Neural crest cell (in vitro differentiated cells): ENCODE results near the gene BHLHA15. TPM values are rescaled to one million over a fixed set of nuclear protein-coding genes. Genes with fewer than 3 reads are reported as not detected.
A peak's percentile ranks its signal among the peaks of the same experiment; 100 is the strongest.

ENCODE experiments used
- DNase-seq: peaks from one replicate; pipeline ENCODE4 v3.0.0; 2021; ENCODE audit warnings: low read depth, mixed read lengths, low spot score
- H3K27ac Mint-ChIP-seq: one replicate; pipeline ENCODE4 v1.8.0; 2021; ENCODE audit warnings: mild to moderate bottlenecking, mixed read lengths; ENCODE audit not compliant: unreplicated experiment
- H3K27me3 Mint-ChIP-seq: 2 replicates; pipeline ENCODE4 v1.8.0; 2021; ENCODE audit warnings: low read depth, mild to moderate bottlenecking, mixed read lengths
- H3K36me3 Mint-ChIP-seq: 2 replicates; pipeline ENCODE4 v1.8.0; 2021; ENCODE audit warnings: low read depth, mild to moderate bottlenecking, mixed read lengths
- H3K4me1 Mint-ChIP-seq: 2 replicates; pipeline ENCODE4 v1.8.0; 2021; ENCODE audit warnings: mixed read lengths
- H3K4me3 Mint-ChIP-seq: one replicate; pipeline ENCODE4 v1.8.0; 2021; ENCODE audit warnings: mild to moderate bottlenecking, mixed read lengths
- H3K9me3 Mint-ChIP-seq: 2 replicates; pipeline ENCODE4 v1.8.0; 2021; ENCODE audit warnings: mixed read lengths
- CTCF ChIP-seq: fragments of 200-600 bp; sonication (generic); conservative IDR thresholded peaks from 2 replicates; pipeline ENCODE4 v1.5.0; 2021; ENCODE audit warnings: antibody characterized with exemption, mild to moderate bottlenecking
- total RNA-seq: library from RNA; stranded (reverse); gene quantifications from 2 replicates; pipeline ENCODE4 v1.2.1, GENCODE V29; 2021

The BHLHA15 gene
- total RNA-seq, 1 donor from 2014 or later = not detected

GRCh38 chr7:98251601-98252424 is 40.6 kb downstream of the BHLHA15 start, which contains the start of gene TECPR1:
Gene TECPR1, minus strand, starts transcription at chr7:98252232. Its CDS starts 6,086 bp downstream, at chr7:98246146.
- DNase-seq = peak; percentile 85
- H3K4me1 Mint-ChIP-seq = peaks cover 36% of the 10 kb centered on the region
- peak within 1 kb of the TSS; percentile 71 for H3K27ac Mint-ChIP-seq
- H3K36me3 Mint-ChIP-seq = peaks cover 2% of the 10 kb centered on the region
- H3K9me3 Mint-ChIP-seq = no peaks in the 10 kb centered on the region
- no peaks in the 10 kb centered on the region for H3K27me3 Mint-ChIP-seq
- H3K4me3 Mint-ChIP-seq = peak within 1 kb of the TSS; percentile 94
- TF ChIP-seq CTCF = no peak

DNA sequence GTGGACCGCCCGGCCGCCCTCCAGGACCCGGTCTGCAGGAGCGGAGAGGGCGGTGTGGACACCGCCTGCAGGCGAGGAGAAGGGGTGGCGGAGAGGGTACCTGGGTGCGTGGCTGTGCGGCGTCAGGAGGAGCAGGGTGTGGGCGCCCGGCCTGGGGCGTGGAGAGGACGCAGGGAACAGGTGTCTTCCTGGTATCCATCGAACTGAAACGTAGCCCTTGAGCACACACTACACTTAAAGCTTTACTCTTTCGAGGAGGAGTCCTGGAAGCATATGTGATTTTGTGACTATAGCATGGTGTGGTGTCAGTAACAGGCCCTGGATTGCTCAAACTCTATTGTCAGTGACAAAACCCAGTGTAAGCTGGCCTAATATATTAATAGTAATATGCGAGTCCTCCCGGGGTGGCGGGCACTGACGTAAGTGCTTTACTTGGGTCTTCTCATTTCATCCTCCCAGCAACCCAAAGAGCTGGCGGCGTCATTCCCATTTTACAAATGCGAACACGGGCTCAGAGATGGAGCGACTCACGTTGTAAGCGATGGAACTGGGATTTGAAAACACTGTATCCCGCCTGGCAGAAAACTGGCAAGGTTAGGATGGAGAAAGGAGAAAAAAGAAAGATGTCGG is 41.3 kb downstream of the BHLHA15 start:
- no peaks in the 10 kb centered on the region for H3K9me3 Mint-ChIP-seq
- no peaks in the 10 kb centered on the region for H3K27me3 Mint-ChIP-seq
- peak overlapping the region; percentile 71 for H3K27ac Mint-ChIP-seq
- peak overlapping the region; percentile 94 for H3K4me3 Mint-ChIP-seq
- DNase-seq = no peak
- H3K36me3 Mint-ChIP-seq = peaks cover 4% of the 10 kb centered on the region
- H3K4me1 Mint-ChIP-seq = peaks cover 36% of the 10 kb centered on the region
- TF ChIP-seq CTCF = no peak

DNA sequence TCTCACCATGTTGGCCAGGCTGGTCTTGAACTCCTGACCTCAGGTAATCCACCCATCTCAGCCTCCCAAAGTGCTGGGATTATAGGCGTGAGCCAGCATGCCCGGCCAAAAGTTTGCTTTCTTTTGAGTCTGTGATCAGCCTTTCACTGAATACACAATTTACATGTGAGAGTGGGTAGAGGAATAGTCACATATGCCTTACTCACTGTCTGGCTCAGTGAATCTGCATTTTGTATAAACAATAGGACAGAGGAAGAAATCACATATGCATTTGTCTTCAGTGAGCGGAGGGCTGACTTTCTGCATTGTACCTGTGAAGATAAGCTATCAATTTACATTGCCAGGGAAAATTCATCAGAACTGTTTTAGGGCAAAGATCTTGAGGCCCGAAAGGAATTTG is 43.3 kb downstream of the BHLHA15 start:
- H3K4me3 Mint-ChIP-seq = peak overlapping the region; percentile 75
- H3K36me3 Mint-ChIP-seq = peaks cover 4% of the 10 kb centered on the region
- no peaks in the 10 kb centered on the region for H3K9me3 Mint-ChIP-seq
- no peak for TF ChIP-seq CTCF
- H3K4me1 Mint-ChIP-seq = peaks cover 32% of the 10 kb centered on the region
- no peaks in the 10 kb centered on the region for H3K27me3 Mint-ChIP-seq
- H3K27ac Mint-ChIP-seq = no peak overlapping the region
- no peak for DNase-seq

DNA sequence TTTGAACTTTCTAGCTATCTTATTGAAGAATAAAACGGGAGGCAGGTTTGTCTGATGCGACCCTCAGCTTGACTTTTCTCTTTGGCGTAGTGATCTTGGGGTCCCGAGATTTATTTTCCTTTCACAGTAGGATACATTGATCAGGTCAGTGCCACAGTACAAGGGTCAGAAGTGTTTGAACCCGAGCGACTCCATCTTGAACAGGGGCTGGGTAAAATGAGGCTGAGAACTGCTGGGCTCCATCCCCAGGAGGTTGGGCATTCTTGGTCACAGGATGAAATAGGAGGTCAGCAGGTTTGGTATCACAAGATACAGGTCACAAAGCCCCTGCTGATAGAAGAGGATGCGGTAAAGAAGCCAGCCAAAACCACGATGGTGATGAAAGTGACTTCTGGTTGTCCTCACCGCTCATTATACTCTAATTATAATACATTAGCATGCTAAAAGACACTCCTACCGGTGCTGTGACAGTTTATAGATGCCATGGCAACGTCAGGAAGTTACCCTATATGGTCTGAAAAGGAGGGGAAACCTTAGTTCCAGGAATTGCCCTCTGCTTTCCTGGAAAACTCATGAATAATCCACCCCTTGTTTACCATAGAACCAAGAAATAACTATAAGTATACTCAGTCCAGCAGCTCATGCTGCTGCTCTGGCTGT is 43.8 kb downstream of the BHLHA15 start:
- peak overlapping the region; percentile 75 for H3K4me3 Mint-ChIP-seq
- peaks cover 4% of the 10 kb centered on the region for H3K36me3 Mint-ChIP-seq
- no peak for TF ChIP-seq CTCF
- H3K27ac Mint-ChIP-seq = no peak overlapping the region
- H3K27me3 Mint-ChIP-seq = no peaks in the 10 kb centered on the region
- peaks cover 32% of the 10 kb centered on the region for H3K4me1 Mint-ChIP-seq
- DNase-seq = no peak
- H3K9me3 Mint-ChIP-seq = no peaks in the 10 kb centered on the region

- H3K9me3 Mint-ChIP-seq = no peaks in the 10 kb centered on the region
- H3K36me3 Mint-ChIP-seq = peaks cover 4% of the 10 kb centered on the region
- H3K27me3 Mint-ChIP-seq = no peaks in the 10 kb centered on the region
- peak overlapping the region; percentile 15 for H3K4me3 Mint-ChIP-seq
- DNase-seq = no peak
- peaks cover 21% of the 10 kb centered on the region for H3K4me1 Mint-ChIP-seq
- no peak for TF ChIP-seq CTCF
- no peak overlapping the region for H3K27ac Mint-ChIP-seq
Measured at GRCh38 chr7:98256431-98256830, 45.2 kb downstream of the BHLHA15 start.
